HG03060 (cell line): ENCODE measurements around the gene C6orf89.

Experiments
- ATAC-seq: cut with Tn5 transposase; IDR thresholded peaks from one replicate; pipeline ENCODE4 v1.9.1; 2021; ENCODE audit warnings: low read depth, moderate number of reproducible peaks; ENCODE audit not compliant: unreplicated experiment

Gene C6orf89

GRCh38 chr6:36964349-36964748, 78.6 kb downstream of the C6orf89 start:
- ATAC-seq, result no peak

GRCh38 chr6:36964908-36965307, 79.2 kb downstream of the C6orf89 start:
- no peak for ATAC-seq

- ATAC-seq, result no peak
These were observed 81.5 kb downstream of the C6orf89 start for GRCh38 chr6:36967301-36967700.

GRCh38 chr6:36967757-36968156, 82.0 kb downstream of the C6orf89 start:
- no peak for ATAC-seq

- no peak for ATAC-seq
These were observed 82.7 kb downstream of the C6orf89 start for GRCh38 chr6:36968266-36968977.

- ATAC-seq, result no peak
These were observed 83.5 kb downstream of the C6orf89 start for GRCh38 chr6:36969240-36969691.

- ATAC-seq, result no peak
These were observed 84.5 kb downstream of the C6orf89 start for GRCh38 chr6:36969988-36970891.

GRCh38 chr6:36970892-36971842, 85.4 kb downstream of the C6orf89 start:
- ATAC-seq, result no peak

- no peak for ATAC-seq
These were observed 86.3 kb downstream of the C6orf89 start for GRCh38 chr6:36971921-36972673.

GRCh38 chr6:36973190-36973589, 87.4 kb downstream of the C6orf89 start:
- ATAC-seq, result no peak

GRCh38 chr6:36973647-36974046, 87.9 kb downstream of the C6orf89 start:
- ATAC-seq, result no peak

GRCh38 chr6:36975231-36976006, 89.7 kb downstream of the C6orf89 start:
- ATAC-seq, result no peak

GRCh38 chr6:36976007-36976264, 90.2 kb downstream of the C6orf89 start:
- no peak for ATAC-seq

- no peak for ATAC-seq
These were observed 90.8 kb downstream of the C6orf89 start for GRCh38 chr6:36976509-36976908.

GRCh38 chr6:36976931-36977330, 91.2 kb downstream of the C6orf89 start:
- no peak for ATAC-seq

GRCh38 chr6:36977470-36977941, 91.8 kb downstream of the C6orf89 start:
- no peak for ATAC-seq
